ENCODE results near the gene ZIC2. TPM values are rescaled to one million over a fixed set of nuclear protein-coding genes. Genes with fewer than 3 reads are reported as not detected.
A peak's percentile ranks its signal among the peaks of the same experiment; 100 is the strongest.

The ZIC2 gene
- total and polyA plus RNA-seq, 2 of the 8 experiments (the other 6 are each of a cell fraction or from before 2014, with no cell fraction given), result 53.2 to 372 TPM

- no peak for TF ChIP-seq CTCF (IDR thresholded peaks at IDR 0.05; ENCODE audit: control extremely low read depth in 1 of 3, insufficient read depth in 1 of 3, low read depth in 1 of 3, low read length in 3 of 3)
- peak in 1 of 2 experiments; percentile 41; a peak in 1 of 4 replicates for TF ChIP-seq HDAC2 (IDR thresholded peaks at IDR 0.05; ENCODE audit: borderline replicate concordance in 1 of 2, low read depth in 2 of 2, low read length in 2 of 2)
- peak in 1 of 2 experiments; percentile 9; a peak in 1 of 4 replicates for TF ChIP-seq SIN3A (conservative IDR thresholded peaks at IDR 0.05 in 1 of 2, IDR thresholded peaks at IDR 0.05 in 1 of 2; ENCODE audit: low read depth in 1 of 2, low read length in 2 of 2)
- no peak for TF ChIP-seq YY1 (IDR thresholded peaks at IDR 0.05; ENCODE audit: low read depth, low read length)
- peak; percentile 61; the same call in 1 of the 2 replicates for TF ChIP-seq TEAD4 (IDR thresholded peaks at IDR 0.05; ENCODE audit: low read depth, low read length)
- TF ChIP-seq PHF8 (conservative IDR thresholded peaks at IDR 0.05; ENCODE audit: low read depth, low read length), result no peak
- no peak for TF ChIP-seq SP2 (IDR thresholded peaks at IDR 0.05; ENCODE audit: low read length)
- TF ChIP-seq RBBP5 (IDR thresholded peaks at IDR 0.05; ENCODE audit: borderline replicate concordance, low read depth, low read length), result peak; percentile 51; the same call in 1 of the 2 replicates
- no peak for TF ChIP-seq SAP30 (IDR thresholded peaks at IDR 0.05; ENCODE audit: insufficient read depth, insufficient replicate concordance, low read length)
- TF ChIP-seq JUND (IDR thresholded peaks at IDR 0.05; ENCODE audit: low read length), result no peak
- no peak for TF ChIP-seq GTF2F1 (IDR thresholded peaks at IDR 0.05; ENCODE audit: borderline replicate concordance, low read depth, low read length)
- TF ChIP-seq SIX5 (IDR thresholded peaks at IDR 0.05; ENCODE audit: low read depth, low read length), result no peak
- TF ChIP-seq KDM4A (IDR thresholded peaks at IDR 0.05; ENCODE audit: low read depth, low read length, severe bottlenecking), result no peak
- no peak for TF ChIP-seq JUN (IDR thresholded peaks at IDR 0.05; ENCODE audit: low read depth, low read length)
- TF ChIP-seq CREB1 (IDR thresholded peaks at IDR 0.05), result no peak
- TF ChIP-seq ZNF274 (IDR thresholded peaks at IDR 0.05; ENCODE audit: borderline replicate concordance, extremely low read depth, low read length), result no peak
- TF ChIP-seq ATF2 (IDR thresholded peaks at IDR 0.05; ENCODE audit: low read length), result no peak
- TF ChIP-seq CTBP2 (IDR thresholded peaks at IDR 0.05; ENCODE audit: borderline replicate concordance, insufficient read depth, insufficient read length, low read length), result no peak
Measured at GRCh38 chr13:99977912-99978798, 3.4 kb upstream of the ZIC2 start (continued).
